Measurements from ENCODE around the gene GALNT10. TPM values are rescaled to one million over a fixed set of nuclear protein-coding genes. Genes with fewer than 3 reads are reported as not detected.

Gene GALNT10
- total RNA-seq, 1 donor from 2014 or later, result 178 TPM

DNA sequence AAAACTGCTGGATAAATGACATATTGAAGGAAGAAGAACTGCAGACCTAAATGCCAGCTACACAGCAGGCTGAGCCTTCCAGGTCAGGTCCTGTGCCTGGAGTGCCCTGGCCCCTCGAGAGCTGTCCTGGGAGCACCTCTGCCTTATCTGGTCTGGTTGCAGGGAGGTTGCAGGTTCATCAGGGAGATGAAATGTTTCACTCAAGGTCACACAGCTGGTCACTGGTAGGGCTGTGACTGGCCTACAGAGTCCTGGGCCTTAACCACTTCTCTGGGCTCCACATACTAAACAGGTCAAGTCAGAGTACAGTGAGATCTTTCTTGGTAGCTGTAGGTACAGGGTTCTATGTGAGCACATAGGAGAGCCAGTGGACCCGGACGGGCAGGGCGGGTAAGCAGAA is 16.7 kb downstream of the GALNT10 start:
- Mint-ChIP-seq H3K27ac (ENCODE audit: unreplicated experiment) (no peak overlapping the region), H3K36me3 (ENCODE audit: unreplicated experiment) (peaks cover 33% of the 10 kb centered on the region), H3K27me3 (ENCODE audit: unreplicated experiment) (no peaks in the 10 kb centered on the region), H3K4me1 (ENCODE audit: unreplicated experiment) (peaks cover 50% of the 10 kb centered on the region), H3K4me3 (ENCODE audit: unreplicated experiment) (no peak overlapping the region), H3K9me3 (ENCODE audit: unreplicated experiment) (no peaks in the 10 kb centered on the region)
- no peak for DNase-seq (ENCODE audit: extremely low spot score, unreplicated experiment)
- TF ChIP-seq, protein P1, sequence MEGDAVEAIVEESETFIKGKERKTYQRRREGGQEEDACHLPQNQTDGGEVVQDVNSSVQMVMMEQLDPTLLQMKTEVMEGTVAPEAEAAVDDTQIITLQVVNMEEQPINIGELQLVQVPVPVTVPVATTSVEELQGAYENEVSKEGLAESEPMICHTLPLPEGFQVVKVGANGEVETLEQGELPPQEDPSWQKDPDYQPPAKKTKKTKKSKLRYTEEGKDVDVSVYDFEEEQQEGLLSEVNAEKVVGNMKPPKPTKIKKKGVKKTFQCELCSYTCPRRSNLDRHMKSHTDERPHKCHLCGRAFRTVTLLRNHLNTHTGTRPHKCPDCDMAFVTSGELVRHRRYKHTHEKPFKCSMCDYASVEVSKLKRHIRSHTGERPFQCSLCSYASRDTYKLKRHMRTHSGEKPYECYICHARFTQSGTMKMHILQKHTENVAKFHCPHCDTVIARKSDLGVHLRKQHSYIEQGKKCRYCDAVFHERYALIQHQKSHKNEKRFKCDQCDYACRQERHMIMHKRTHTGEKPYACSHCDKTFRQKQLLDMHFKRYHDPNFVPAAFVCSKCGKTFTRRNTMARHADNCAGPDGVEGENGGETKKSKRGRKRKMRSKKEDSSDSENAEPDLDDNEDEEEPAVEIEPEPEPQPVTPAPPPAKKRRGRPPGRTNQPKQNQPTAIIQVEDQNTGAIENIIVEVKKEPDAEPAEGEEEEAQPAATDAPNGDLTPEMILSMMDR (IDR thresholded peaks at IDR 0.05), result no peak

DNA sequence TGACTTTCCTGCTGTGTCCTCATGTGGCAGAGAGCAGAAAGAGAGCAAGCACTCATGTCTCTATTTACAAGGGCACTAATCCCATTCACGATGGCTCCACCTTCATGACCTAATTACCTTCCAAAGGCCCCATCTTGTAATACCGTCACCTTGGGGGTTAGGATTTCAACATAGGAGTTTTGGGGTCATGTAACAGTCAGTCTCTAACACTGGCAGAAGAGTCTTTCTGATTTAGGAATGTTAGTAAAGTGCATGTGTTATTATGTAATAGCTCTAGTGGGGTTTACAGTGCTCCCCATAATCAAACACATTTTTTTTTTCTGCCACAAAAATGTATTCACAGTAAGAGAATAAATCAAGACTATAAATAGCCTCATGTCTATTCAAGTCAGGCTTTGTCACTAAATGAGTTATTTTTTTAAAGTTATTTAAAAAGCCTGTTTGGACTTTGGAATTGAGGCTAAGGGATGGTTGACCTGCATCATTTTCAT is 19.1 kb downstream of the GALNT10 start:
- Mint-ChIP-seq H3K9me3 (ENCODE audit: unreplicated experiment) (no peaks in the 10 kb centered on the region), H3K27me3 (ENCODE audit: unreplicated experiment) (no peaks in the 10 kb centered on the region), H3K27ac (ENCODE audit: unreplicated experiment) (no peak overlapping the region), H3K4me1 (ENCODE audit: unreplicated experiment) (peaks cover 39% of the 10 kb centered on the region), H3K4me3 (ENCODE audit: unreplicated experiment) (no peak overlapping the region), H3K36me3 (ENCODE audit: unreplicated experiment) (peaks cover 26% of the 10 kb centered on the region)
- DNase-seq (ENCODE audit: extremely low spot score, unreplicated experiment), result no peak
- TF ChIP-seq, protein P1 (IDR thresholded peaks at IDR 0.05), result no peak

DNA sequence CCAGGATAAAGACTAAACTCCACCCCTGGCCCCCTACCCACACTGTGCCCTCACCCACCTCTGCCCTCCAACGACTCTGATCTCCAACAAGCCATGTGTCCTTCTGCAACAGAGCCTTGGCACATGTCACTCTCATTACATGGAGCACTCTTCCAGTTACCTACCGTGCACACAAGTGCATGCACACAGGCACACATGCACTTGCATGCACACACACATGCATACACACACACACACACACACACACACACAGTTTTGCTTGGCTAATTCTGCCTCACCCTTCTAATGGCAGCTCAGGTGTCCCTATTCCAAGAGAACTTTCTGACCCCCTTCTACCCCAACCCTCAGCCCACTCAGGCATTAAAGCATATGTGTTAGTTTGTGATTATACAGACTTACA is 19.6 kb downstream of the GALNT10 start:
- no peaks in the 10 kb centered on the region for H3K9me3 Mint-ChIP-seq (ENCODE audit: unreplicated experiment)
- H3K36me3 Mint-ChIP-seq (ENCODE audit: unreplicated experiment), result peaks cover 24% of the 10 kb centered on the region
- H3K4me1 Mint-ChIP-seq (ENCODE audit: unreplicated experiment), result peaks cover 39% of the 10 kb centered on the region
- no peak overlapping the region for H3K4me3 Mint-ChIP-seq (ENCODE audit: unreplicated experiment)
- no peak overlapping the region for H3K27ac Mint-ChIP-seq (ENCODE audit: unreplicated experiment)
- TF ChIP-seq, protein P1 (IDR thresholded peaks at IDR 0.05), result no peak
- DNase-seq (ENCODE audit: extremely low spot score, unreplicated experiment), result peak; percentile 32
- H3K27me3 Mint-ChIP-seq (ENCODE audit: unreplicated experiment), result no peaks in the 10 kb centered on the region

DNA sequence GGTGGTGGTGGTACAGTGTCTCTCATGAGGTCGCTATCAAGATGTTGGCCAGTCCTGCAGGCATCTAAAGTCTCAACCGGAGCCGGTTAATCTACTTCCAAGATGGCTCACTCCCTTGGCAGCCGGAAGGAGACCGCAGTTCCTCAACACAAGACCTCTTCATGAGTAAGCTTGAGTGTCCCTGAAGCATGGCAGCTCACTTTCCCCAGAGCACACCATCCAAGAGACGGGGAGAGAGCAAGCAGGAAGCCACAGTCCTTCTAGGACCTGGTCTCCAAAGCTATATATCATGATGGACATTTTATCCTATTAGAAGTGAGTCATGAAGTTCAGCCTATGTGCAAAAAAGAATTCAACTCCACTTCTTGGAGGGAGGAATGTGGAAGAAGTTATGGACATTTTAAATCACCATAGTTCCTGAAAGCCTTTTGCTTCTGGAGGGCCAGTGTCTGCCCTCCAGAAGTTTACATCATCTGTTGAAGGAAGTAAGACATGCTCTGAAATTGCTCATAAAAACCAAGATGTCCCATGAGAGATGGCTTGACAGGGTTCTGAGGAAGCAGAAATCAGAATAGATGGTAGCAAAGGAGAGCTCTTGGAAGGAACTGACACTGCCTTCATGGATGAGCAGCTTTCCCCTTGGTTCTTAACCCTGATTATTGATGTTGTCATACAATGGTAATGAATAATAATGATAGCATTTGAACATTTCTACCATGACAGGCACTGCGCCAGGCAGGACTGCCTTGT is 21.3 kb downstream of the GALNT10 start:
- Mint-ChIP-seq H3K27ac (ENCODE audit: unreplicated experiment) (no peak overlapping the region), H3K4me1 (ENCODE audit: unreplicated experiment) (peaks cover 51% of the 10 kb centered on the region), H3K9me3 (ENCODE audit: unreplicated experiment) (no peaks in the 10 kb centered on the region), H3K36me3 (ENCODE audit: unreplicated experiment) (peaks cover 25% of the 10 kb centered on the region), H3K27me3 (ENCODE audit: unreplicated experiment) (no peaks in the 10 kb centered on the region), H3K4me3 (ENCODE audit: unreplicated experiment) (no peak overlapping the region)
- TF ChIP-seq, protein P1 (IDR thresholded peaks at IDR 0.05), result no peak
- no peak for DNase-seq (ENCODE audit: extremely low spot score, unreplicated experiment)

DNA sequence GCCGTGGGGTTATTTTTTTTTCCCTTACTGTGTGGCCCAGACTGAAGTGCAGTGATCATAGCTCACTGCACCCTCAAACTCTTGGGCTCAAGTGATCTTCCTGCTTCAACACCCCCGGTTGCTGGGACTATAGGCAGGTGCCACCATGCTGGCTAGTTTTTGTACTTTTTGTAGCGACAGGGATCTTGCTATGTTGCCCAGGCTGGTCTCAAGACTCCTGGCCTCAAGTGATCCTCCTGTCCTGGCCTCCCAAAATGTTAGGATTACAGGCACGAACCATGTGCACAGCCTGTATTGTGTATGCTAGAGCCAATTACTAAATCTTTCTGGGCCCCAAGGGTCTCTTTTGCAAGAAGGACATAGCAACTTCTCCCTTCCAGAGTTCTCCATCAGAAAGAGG is 23.1 kb downstream of the GALNT10 start:
- no peak overlapping the region for H3K4me3 Mint-ChIP-seq (ENCODE audit: unreplicated experiment)
- TF ChIP-seq, protein P1 (IDR thresholded peaks at IDR 0.05), result no peak

More for the DNA sequence above, 23.1 kb downstream of the GALNT10 start:
- H3K27ac Mint-ChIP-seq (ENCODE audit: unreplicated experiment), result no peak overlapping the region
- H3K4me1 Mint-ChIP-seq (ENCODE audit: unreplicated experiment), result peaks cover 54% of the 10 kb centered on the region
- H3K36me3 Mint-ChIP-seq (ENCODE audit: unreplicated experiment), result peaks cover 28% of the 10 kb centered on the region
- no peaks in the 10 kb centered on the region for H3K9me3 Mint-ChIP-seq (ENCODE audit: unreplicated experiment)
- peak; percentile 17 for DNase-seq (ENCODE audit: extremely low spot score, unreplicated experiment)
- no peaks in the 10 kb centered on the region for H3K27me3 Mint-ChIP-seq (ENCODE audit: unreplicated experiment)
